Transverse colon (tissue), 3 donors: ENCODE results near the gene SMAD2.

Source experiments
- POLR2A ChIP-seq: fragments of 450-650 bp; IDR thresholded peaks from one replicate; pipeline ENCODE4 v1.6.1; 2016; ENCODE audit warnings: antibody characterized with exemption, mild to moderate bottlenecking, moderate library complexity
- TF ChIP-seq, protein P1 (sequence below), 5 experiments: fragments of 200-600 bp in 3 of 5; fragments of 450-650 bp in 2 of 5; sonication (generic) in 3 of 5; IDR thresholded peaks; 1 replicate in 2 of 5; 2 replicates in 3 of 5; pipeline ENCODE4 v1.5.1; 2016 to 2017; ENCODE audit warnings: antibody characterized with exemption in 5 of 5, inconsistent platforms in 3 of 5, mild to moderate bottlenecking in 2 of 5, moderate library complexity in 1 of 5

GRCh38 chr18:47899107-47899840 lies 31.2 kb downstream of the SMAD2 start:
- TF ChIP-seq, protein P1, sequence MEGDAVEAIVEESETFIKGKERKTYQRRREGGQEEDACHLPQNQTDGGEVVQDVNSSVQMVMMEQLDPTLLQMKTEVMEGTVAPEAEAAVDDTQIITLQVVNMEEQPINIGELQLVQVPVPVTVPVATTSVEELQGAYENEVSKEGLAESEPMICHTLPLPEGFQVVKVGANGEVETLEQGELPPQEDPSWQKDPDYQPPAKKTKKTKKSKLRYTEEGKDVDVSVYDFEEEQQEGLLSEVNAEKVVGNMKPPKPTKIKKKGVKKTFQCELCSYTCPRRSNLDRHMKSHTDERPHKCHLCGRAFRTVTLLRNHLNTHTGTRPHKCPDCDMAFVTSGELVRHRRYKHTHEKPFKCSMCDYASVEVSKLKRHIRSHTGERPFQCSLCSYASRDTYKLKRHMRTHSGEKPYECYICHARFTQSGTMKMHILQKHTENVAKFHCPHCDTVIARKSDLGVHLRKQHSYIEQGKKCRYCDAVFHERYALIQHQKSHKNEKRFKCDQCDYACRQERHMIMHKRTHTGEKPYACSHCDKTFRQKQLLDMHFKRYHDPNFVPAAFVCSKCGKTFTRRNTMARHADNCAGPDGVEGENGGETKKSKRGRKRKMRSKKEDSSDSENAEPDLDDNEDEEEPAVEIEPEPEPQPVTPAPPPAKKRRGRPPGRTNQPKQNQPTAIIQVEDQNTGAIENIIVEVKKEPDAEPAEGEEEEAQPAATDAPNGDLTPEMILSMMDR (IDR thresholded peaks at IDR 0.05), result no peak
- TF ChIP-seq POLR2A, result no peak
